WERI-Rb-1 (cell line): ENCODE measurements around the gene ULK4.

Experiments used
- DNase-seq: peaks from one replicate; pipeline ENCODE4 v3.0.0-alpha.2; 2020
- H3K27ac ChIP-seq: fragments of 250-450 bp; sonication (Bioruptor Pico); 2 replicates; pipeline ENCODE4 v1.5.1; 2020; ENCODE audit warnings: mild to moderate bottlenecking, moderate library complexity
- H3K27me3 ChIP-seq: fragments of 250-450 bp; sonication (Bioruptor Pico); 2 replicates; pipeline ENCODE4 v1.5.1; 2021; ENCODE audit warnings: mild to moderate bottlenecking, low read depth, moderate library complexity; ENCODE audit not compliant: insufficient read depth, severe bottlenecking
- H3K36me3 ChIP-seq: fragments of 250-450 bp; sonication (Bioruptor Pico); 2 replicates; pipeline ENCODE4 v1.5.1; 2020; ENCODE audit warnings: mild to moderate bottlenecking, moderate library complexity
- H3K4me3 ChIP-seq: 2 replicates; pipeline ENCODE4 v1.5.1; 2011; ENCODE audit warnings: low read depth, mild to moderate bottlenecking, control low read depth, low read length
- H3K9me3 ChIP-seq: fragments of 250-450 bp; sonication (Bioruptor Pico); 2 replicates; pipeline ENCODE4 v1.5.1; 2021; ENCODE audit warnings: mild to moderate bottlenecking, moderate library complexity; ENCODE audit not compliant: severe bottlenecking
- CTCF ChIP-seq: IDR thresholded peaks from 2 replicates; pipeline ENCODE4 v1.5.1; 2011; ENCODE audit warnings: low read depth, mild to moderate bottlenecking, control low read depth, inconsistent platforms, low read length

The ULK4 gene

DNA sequence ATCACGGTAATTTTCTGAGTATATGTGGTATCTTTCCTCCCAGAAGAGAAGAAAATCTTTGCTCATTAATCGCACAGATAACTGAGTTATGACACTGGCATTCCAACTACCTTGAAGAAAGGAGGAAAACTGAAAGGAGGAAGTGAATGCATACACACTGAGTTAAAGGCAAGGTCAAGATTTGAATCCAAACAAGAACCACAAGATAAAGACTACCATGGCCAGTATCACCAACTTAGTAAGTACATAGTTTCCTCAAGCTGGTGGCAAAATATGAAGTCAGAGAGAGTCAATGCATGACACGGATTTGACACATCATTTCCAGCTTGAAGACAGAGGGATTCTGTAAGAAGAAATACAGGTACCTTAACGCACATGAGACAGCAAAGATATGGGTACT is 287.5 kb downstream of the ULK4 start:
- Histone ChIP-seq H3K9me3 (no peaks in the 10 kb centered on the region), H3K36me3 (no peaks in the 10 kb centered on the region), H3K27ac (no peak overlapping the region), H3K27me3 (no peaks in the 10 kb centered on the region), H3K4me3 (no peak overlapping the region)
- DNase-seq: no peak
- no peak for TF ChIP-seq CTCF

DNA sequence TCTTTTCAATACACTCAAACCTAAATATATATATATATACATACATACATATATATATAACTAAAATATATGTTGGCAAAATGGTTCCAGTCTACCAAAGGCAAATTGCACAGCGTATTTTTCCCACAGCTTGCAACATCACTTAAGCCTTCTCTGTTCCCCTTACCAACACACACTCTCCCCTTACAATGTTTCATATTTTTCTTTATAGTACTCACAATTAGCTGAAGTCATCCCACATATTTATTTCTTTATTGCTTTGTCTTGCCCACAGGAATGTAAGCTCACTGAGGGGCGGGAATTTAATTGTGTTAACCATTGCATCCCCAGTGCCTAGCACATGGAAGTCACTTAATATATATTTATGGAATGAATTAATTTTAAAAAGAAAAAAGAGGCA is 288.3 kb downstream of the ULK4 start:
- Histone ChIP-seq H3K27me3 (no peaks in the 10 kb centered on the region), H3K36me3 (no peaks in the 10 kb centered on the region), H3K9me3 (no peaks in the 10 kb centered on the region), H3K27ac (no peak overlapping the region), H3K4me3 (no peak overlapping the region)
- no peak for TF ChIP-seq CTCF
- no peak for DNase-seq

GRCh38 chr3:41668379-41668778 is 293.5 kb downstream of the ULK4 start:
- Histone ChIP-seq H3K9me3 (no peaks in the 10 kb centered on the region), H3K36me3 (no peaks in the 10 kb centered on the region), H3K27ac (no peak overlapping the region), H3K4me3 (no peak overlapping the region), H3K27me3 (no peaks in the 10 kb centered on the region)
- DNase-seq: no peak
- no peak for TF ChIP-seq CTCF

- no peaks in the 10 kb centered on the region for H3K36me3 ChIP-seq
- H3K27ac ChIP-seq: no peak overlapping the region
- H3K4me3 ChIP-seq: no peak overlapping the region
- H3K27me3 ChIP-seq: no peaks in the 10 kb centered on the region
- no peak for DNase-seq
- TF ChIP-seq CTCF: no peak
- H3K9me3 ChIP-seq: no peaks in the 10 kb centered on the region
These were observed 299.6 kb downstream of the ULK4 start for GRCh38 chr3:41662288-41662687.

DNA sequence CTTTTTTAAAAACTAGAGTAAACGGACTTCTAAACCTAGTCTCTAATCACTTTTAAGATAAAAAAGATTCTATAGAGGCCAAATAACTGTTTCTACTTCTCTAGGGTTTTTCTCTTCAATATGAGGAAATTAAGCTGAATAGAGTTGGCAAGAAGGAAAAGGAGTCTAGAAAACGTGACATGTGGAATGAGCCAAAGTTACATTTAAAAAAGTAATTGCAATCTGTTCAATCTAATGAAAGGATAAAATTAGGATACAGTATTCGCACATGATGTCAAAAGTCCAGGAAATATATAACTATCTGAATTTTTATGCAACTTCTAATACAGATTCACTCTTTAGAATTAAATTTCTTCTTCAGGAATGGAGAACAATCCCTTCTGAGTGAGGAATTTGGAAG is 300.1 kb downstream of the ULK4 start:
- Histone ChIP-seq H3K27ac (no peak overlapping the region), H3K36me3 (no peaks in the 10 kb centered on the region), H3K9me3 (no peaks in the 10 kb centered on the region), H3K4me3 (no peak overlapping the region), H3K27me3 (no peaks in the 10 kb centered on the region)
- DNase-seq: no peak
- TF ChIP-seq CTCF: no peak

DNA sequence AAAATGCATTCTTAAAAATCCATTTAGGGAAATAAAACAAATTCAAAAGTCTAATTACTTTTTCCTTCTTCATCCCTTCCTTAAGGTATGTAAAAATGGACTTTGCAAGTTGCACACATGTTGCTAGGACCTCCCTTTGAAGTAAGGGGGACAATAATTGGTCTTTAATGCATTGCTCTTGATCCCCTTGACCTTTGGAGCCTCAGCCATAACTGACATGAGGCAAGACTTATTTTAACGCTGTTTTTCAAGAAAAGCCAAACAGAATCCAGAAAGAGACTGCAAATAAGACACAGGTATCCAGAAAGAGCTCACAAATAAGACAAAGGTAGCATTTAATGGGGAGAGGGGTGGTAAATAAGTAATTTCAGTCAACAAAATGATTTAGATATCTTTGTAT is 301.4 kb downstream of the ULK4 start:
- Histone ChIP-seq H3K4me3 (no peak overlapping the region), H3K9me3 (no peaks in the 10 kb centered on the region), H3K27ac (no peak overlapping the region), H3K36me3 (no peaks in the 10 kb centered on the region), H3K27me3 (no peaks in the 10 kb centered on the region)
- TF ChIP-seq CTCF: no peak
- no peak for DNase-seq
